H1 (cell line): ENCODE measurements around the gene QRICH1.

Experiments
- HDAC2 ChIP-seq, 2 experiments: fragments of 300-600 bp in 1 of 2; sonication (generic) in 1 of 2; IDR thresholded peaks; 2 replicates each; pipeline ENCODE4 v1.6.1; 2011 to 2012; ENCODE audit warnings: low read depth in 2 of 2, low read length in 2 of 2, mild to moderate bottlenecking in 2 of 2, moderate library complexity in 2 of 2, borderline replicate concordance in 1 of 2, inconsistent platforms in 1 of 2
- JUN ChIP-seq: IDR thresholded peaks from 2 replicates; pipeline ENCODE4 v1.6.1; 2011; ENCODE audit warnings: low read depth, mild to moderate bottlenecking, improper control_type of control experiment, low read length
- KDM1A ChIP-seq: fragments of 200-600, 300-600 bp; sonication (generic); IDR thresholded peaks from 2 replicates; pipeline ENCODE4 v1.7.1; 2016; ENCODE audit warnings: mild to moderate bottlenecking, low read length, borderline replicate concordance
- KDM4A ChIP-seq: IDR thresholded peaks from one replicate; pipeline ENCODE4 v1.7.1; 2012; ENCODE audit warnings: low read depth, mild to moderate bottlenecking, moderate library complexity, low read length, inconsistent platforms; ENCODE audit not compliant: severe bottlenecking
- KDM5A ChIP-seq: fragments of 200-600 bp; IDR thresholded peaks from 2 replicates; pipeline ENCODE4 v1.7.1; 2012; ENCODE audit warnings: mild to moderate bottlenecking, low read length, inconsistent platforms, mixed read lengths
- PHF8 ChIP-seq: fragments of 200-600 bp; sonication (generic); conservative IDR thresholded peaks from 2 replicates; pipeline ENCODE4 v1.7.1; 2012; ENCODE audit warnings: low read depth, mild to moderate bottlenecking, inconsistent platforms, low read length, moderate library complexity
- POLR2A ChIP-seq, 2 experiments: IDR thresholded peaks; 1 replicate in 1 of 2; 2 replicates in 1 of 2; pipeline ENCODE4 v1.6.1; 2011; ENCODE audit warnings: low read depth in 2 of 2, low read length in 2 of 2, mild to moderate bottlenecking in 2 of 2; ENCODE audit errors: control extremely low read depth in 1 of 2
- RAD21 ChIP-seq, 2 experiments: IDR thresholded peaks in 1 of 2; conservative IDR thresholded peaks in 1 of 2; 2 replicates each; pipeline ENCODE4 v1.6.1; 2011; ENCODE audit warnings: low read depth in 2 of 2, low read length in 2 of 2, improper control_type of control experiment in 1 of 2, inconsistent platforms in 1 of 2, mild to moderate bottlenecking in 1 of 2, moderate library complexity in 1 of 2
- RNF2 ChIP-seq: fragments of 200-900, 300-1000 bp; sonication (generic); IDR thresholded peaks from 2 replicates; pipeline ENCODE4 v1.7.1; 2016; ENCODE audit warnings: borderline replicate concordance, low read depth, mild to moderate bottlenecking, antibody characterized with exemption, low read length; ENCODE audit not compliant: poor library complexity, severe bottlenecking; ENCODE audit errors: missing control alignments
- USF2 ChIP-seq: IDR thresholded peaks from 2 replicates; pipeline ENCODE4 v1.6.1; 2011; ENCODE audit warnings: low read length, improper control_type of control experiment
- TF ChIP-seq, protein P1 (sequence below), 3 experiments: IDR thresholded peaks; 1 replicate in 2 of 3; 2 replicates in 1 of 3; pipeline versions ENCODE4 v1.5.1 to v1.6.1; 2011; ENCODE audit warnings: low read length in 3 of 3, mild to moderate bottlenecking in 3 of 3, inconsistent platforms in 2 of 3, low read depth in 1 of 3, moderate library complexity in 1 of 3; ENCODE audit not compliant: insufficient read depth in 1 of 3; ENCODE audit errors: control extremely low read depth in 1 of 3
- TF ChIP-seq, protein P2 (sequence below): IDR thresholded peaks from 2 replicates; pipeline ENCODE4 v1.6.1; 2011; ENCODE audit warnings: low read depth, mild to moderate bottlenecking, low read length; ENCODE audit not compliant: insufficient read depth

DNA sequence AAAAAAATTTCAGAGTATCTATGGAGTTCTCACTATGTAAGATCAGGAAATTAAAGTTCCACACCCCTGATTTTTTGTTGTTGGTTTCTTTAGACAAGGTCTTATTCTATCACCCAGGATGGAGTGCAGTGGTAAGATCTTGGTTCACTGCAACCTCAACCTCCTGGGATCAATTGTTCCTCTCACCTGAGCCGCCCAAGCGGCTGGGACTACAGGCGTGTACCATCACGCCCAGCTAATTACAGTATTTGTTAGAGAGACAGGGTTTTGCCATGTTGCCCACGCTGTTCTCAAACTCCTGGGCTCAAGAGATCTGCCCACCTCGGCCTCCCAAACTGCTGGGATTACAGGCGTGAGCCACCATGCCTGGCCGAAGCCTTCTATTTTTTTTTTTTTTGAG lies 12.4 kb downstream of the QRICH1 start:
- no peak for TF ChIP-seq RAD21 (IDR thresholded peaks at IDR 0.05 in 1 of 2, conservative IDR thresholded peaks at IDR 0.05 in 1 of 2; ENCODE audit: low read depth in 2 of 2, low read length in 2 of 2)
- no peak for TF ChIP-seq KDM5A
- no peak for TF ChIP-seq KDM4A
- no peak for TF ChIP-seq HDAC2 (IDR thresholded peaks at IDR 0.05; ENCODE audit: borderline replicate concordance in 1 of 2, low read depth in 2 of 2, low read length in 2 of 2)
- TF ChIP-seq, protein P1, sequence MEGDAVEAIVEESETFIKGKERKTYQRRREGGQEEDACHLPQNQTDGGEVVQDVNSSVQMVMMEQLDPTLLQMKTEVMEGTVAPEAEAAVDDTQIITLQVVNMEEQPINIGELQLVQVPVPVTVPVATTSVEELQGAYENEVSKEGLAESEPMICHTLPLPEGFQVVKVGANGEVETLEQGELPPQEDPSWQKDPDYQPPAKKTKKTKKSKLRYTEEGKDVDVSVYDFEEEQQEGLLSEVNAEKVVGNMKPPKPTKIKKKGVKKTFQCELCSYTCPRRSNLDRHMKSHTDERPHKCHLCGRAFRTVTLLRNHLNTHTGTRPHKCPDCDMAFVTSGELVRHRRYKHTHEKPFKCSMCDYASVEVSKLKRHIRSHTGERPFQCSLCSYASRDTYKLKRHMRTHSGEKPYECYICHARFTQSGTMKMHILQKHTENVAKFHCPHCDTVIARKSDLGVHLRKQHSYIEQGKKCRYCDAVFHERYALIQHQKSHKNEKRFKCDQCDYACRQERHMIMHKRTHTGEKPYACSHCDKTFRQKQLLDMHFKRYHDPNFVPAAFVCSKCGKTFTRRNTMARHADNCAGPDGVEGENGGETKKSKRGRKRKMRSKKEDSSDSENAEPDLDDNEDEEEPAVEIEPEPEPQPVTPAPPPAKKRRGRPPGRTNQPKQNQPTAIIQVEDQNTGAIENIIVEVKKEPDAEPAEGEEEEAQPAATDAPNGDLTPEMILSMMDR (IDR thresholded peaks at IDR 0.05; ENCODE audit: control extremely low read depth in 1 of 3, insufficient read depth in 1 of 3, low read depth in 1 of 3, low read length in 3 of 3), result no peak
- no peak for TF ChIP-seq RNF2
- no peak for TF ChIP-seq JUN
- no peak for TF ChIP-seq KDM1A
- TF ChIP-seq PHF8, result no peak
- TF ChIP-seq, protein P2, sequence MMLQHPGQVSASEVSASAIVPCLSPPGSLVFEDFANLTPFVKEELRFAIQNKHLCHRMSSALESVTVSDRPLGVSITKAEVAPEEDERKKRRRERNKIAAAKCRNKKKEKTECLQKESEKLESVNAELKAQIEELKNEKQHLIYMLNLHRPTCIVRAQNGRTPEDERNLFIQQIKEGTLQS, result no peak
- TF ChIP-seq POLR2A (IDR thresholded peaks at IDR 0.05; ENCODE audit: control extremely low read depth in 1 of 2, low read depth in 2 of 2, low read length in 2 of 2), result no peak
- TF ChIP-seq USF2, result no peak
